Measurements from ENCODE around the gene AP1M1. TPM values are rescaled to one million over a fixed set of nuclear protein-coding genes. Genes with fewer than 3 reads are reported as not detected.
"Not testable (repeated sequence)": the region's sequence is repeated elsewhere in the genome, so short reads cannot be mapped to it uniquely, and the experiment has no call there.

AP1M1 gene
- polyA plus RNA-seq, 3 donors from 2014 or later = 128 to 178 (median 173) TPM

GRCh38 chr19:16280306-16280705 lies 82.6 kb downstream of the AP1M1 start:
- Mint-ChIP-seq H3K4me1 (peaks cover 8 to 9% of the 10 kb centered on the region in 2 donors), H3K27me3 (ENCODE audit: low read depth in 3 of 3) (peaks cover 3 to 4% (median 4%) of the 10 kb centered on the region in 3 donors), H3K27ac (peak overlapping the region in 1 of 6 donors; percentile 77), H3K4me3 (no peak overlapping the region), H3K36me3 (no peaks in the 10 kb centered on the region), H3K9me3 (peaks cover 0 to 2% (median 0%) of the 10 kb centered on the region in 6 donors)
- DNase-seq = no peak

GRCh38 chr19:16281743-16282142 lies 84.0 kb downstream of the AP1M1 start:
- H3K4me1 Mint-ChIP-seq = peaks cover 8 to 9% of the 10 kb centered on the region in 2 donors

DNA sequence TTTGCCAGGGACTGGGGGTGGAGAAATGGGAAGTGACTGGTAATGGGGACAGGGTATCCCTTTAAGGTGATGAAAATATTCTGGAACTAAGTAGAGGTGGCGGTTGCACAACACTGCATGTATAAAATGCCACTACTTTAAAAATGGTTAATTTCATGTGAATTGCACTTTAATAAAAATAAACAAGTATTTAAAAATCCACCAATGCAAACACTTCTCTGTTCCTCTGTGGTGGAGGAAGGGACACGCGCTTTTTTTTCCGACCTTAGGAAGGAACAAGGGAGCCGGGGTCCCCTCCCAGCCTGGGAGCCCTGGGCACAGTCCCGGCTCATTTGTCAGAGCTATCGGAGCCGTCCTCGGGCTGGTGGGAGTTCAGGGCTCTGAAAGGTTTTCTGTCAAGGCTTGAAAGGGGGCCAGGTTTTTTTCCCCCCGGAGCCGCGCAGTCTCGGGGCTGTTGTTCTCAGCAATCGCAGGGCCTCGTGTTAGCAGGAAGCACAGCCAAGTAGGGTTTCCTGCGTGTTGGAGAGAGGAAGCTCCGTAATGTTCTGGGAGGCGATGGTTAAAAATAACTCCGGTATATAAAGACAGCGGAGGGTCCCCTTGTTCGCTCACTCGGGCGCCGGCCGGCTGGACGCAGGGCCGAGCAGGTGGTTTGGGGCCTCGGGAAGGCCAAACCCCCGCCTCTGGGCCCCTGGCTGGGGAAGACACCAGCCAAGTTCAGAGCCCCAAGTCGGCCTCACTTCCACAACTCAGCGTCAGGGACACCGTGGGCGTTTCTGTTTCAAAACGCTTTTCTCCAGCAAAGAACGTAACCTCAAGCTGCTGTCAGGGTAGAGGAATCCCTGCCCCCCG lies 85.7 kb downstream of the AP1M1 start:
- Mint-ChIP-seq H3K36me3 (no peaks in the 10 kb centered on the region), H3K4me3 (peak overlapping the region in 3 of 5 donors; percentile 10 to 39 (median 33)), H3K27ac (peak overlapping the region in 2 of 6 donors; percentile 43 to 45), H3K4me1 (peaks cover 8 to 9% of the 10 kb centered on the region in 2 donors), H3K27me3 (ENCODE audit: low read depth in 3 of 3) (peaks cover 2 to 8% (median 7%) of the 10 kb centered on the region in 3 donors), H3K9me3 (peaks cover 0 to 2% (median 0%) of the 10 kb centered on the region in 6 donors)
- no peak for DNase-seq

More at GRCh38 chr19:16281743-16282142, 84.0 kb downstream of the AP1M1 start:
- Mint-ChIP-seq H3K27me3 (ENCODE audit: low read depth in 3 of 3) (peaks cover 0 to 6% (median 5%) of the 10 kb centered on the region in 3 donors), H3K36me3 (no peaks in the 10 kb centered on the region), H3K9me3 (peaks cover 0 to 2% (median 0%) of the 10 kb centered on the region in 6 donors), H3K27ac (no peak overlapping the region), H3K4me3 (no peak overlapping the region)
- DNase-seq = no peak

- DNase-seq = no peak
- Mint-ChIP-seq H3K27me3 (ENCODE audit: low read depth in 3 of 3) (peaks cover 2 to 8% (median 8%) of the 10 kb centered on the region in 3 donors), H3K9me3 (peaks cover 0 to 5% (median 0%) of the 10 kb centered on the region in 6 donors), H3K4me1 (peaks cover 8 to 9% of the 10 kb centered on the region in 2 donors), H3K4me3 (no peak overlapping the region), H3K27ac (no peak overlapping the region), H3K36me3 (no peaks in the 10 kb centered on the region)
Observed at GRCh38 chr19:16284505-16284904, 86.8 kb downstream of the AP1M1 start.

- H3K27ac Mint-ChIP-seq; DNase-seq; H3K4me3 Mint-ChIP-seq; H3K9me3 Mint-ChIP-seq; H3K27me3 Mint-ChIP-seq (ENCODE audit: low read depth in 3 of 3); H3K36me3 Mint-ChIP-seq; H3K4me1 Mint-ChIP-seq: not testable (repeated sequence)
Observed at GRCh38 chr19:16285079-16285478, 87.4 kb downstream of the AP1M1 start.

DNA sequence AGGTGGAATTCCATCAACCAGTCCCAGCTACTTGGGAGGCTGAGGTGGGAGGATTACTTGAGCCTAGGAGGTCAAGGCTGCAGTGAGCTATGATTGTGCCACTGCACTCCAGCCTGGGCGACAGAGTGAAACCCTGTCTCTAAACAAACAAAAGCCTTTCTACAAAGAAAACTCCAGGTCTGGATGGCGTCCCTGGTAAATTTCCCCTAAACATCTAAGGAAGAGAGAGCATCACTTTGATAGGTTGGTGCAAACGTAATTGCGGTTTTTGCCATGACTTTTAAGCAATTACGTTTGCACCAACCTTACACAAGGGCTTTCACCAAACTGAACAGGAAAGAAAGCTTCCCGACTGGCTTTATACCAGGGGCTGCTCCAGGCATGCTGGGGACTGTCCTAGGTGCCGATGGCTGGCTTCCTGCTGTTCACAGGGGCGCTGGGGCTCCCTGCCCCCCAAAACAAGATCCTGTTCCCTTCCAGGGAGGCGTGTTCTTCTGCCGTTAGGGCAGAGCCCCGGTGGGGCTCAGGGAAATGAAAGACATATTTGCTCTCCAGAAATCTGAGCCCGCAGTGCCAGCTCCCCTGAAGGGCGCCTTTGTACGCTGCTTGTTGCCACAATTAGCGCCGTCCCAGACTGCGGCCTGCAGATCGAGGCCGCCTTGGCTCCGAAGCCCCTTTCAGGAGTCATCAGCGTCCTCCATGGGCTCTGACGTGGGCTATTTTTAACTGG lies 88.2 kb downstream of the AP1M1 start:
- H3K27me3 Mint-ChIP-seq (ENCODE audit: low read depth in 3 of 3) = peaks cover 2 to 12% (median 6%) of the 10 kb centered on the region in 3 donors
- H3K36me3 Mint-ChIP-seq = no peaks in the 10 kb centered on the region
- no peak for DNase-seq
- H3K4me3 Mint-ChIP-seq = no peak overlapping the region
- peaks cover 8 to 9% of the 10 kb centered on the region in 2 donors for H3K4me1 Mint-ChIP-seq
- H3K27ac Mint-ChIP-seq = no peak overlapping the region
- H3K9me3 Mint-ChIP-seq = peaks cover 0 to 5% (median 0%) of the 10 kb centered on the region in 6 donors

DNA sequence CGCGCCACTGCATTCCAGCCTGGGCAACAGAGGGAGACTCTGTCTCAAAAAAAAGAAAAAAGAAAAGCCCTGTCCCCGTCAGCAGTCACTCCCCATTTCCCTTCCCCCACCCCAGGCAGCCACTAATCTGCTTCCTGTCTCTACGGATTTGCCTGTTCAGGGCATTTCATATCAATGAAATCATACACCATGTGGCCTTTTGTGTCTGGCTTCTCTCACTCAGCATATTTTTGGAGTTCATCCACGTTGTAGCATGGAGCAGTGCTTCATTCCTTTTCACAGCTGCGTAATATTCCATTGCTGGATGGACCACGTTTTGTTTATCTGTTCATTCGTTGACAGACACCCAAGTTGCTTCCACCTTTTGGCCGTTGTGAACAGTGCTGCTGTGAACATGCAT lies 90.8 kb downstream of the AP1M1 start:
- Mint-ChIP-seq H3K27ac (no peak overlapping the region), H3K27me3 (ENCODE audit: low read depth in 3 of 3) (peaks cover 2 to 8% (median 6%) of the 10 kb centered on the region in 3 donors), H3K4me1 (peaks cover under 1 to 4% of the 10 kb centered on the region in 2 donors), H3K4me3 (no peak overlapping the region), H3K9me3 (peaks cover 0 to 5% (median 0%) of the 10 kb centered on the region in 6 donors), H3K36me3 (no peaks in the 10 kb centered on the region)
- no peak for DNase-seq

DNA sequence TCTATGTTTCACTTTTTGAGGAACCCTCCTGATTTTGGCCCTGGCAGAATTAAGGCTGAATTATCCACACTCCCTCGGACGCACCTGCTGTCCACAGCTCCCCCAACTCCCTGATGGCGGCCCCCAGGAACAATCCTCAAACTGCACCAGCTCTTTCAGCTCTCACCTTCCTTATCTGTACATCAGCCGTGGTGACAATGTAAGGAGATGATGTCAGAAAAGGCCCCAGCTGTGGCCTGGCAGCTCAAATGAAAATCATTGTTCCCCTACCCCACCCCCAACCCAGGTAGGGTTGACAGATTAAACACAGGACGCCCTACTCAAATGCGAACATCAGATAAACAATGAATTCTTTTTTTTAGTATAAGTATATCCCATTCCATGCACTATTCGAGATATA lies 91.9 kb downstream of the AP1M1 start:
- Mint-ChIP-seq H3K27ac (no peak overlapping the region), H3K9me3 (peaks cover 0 to 4% (median 0%) of the 10 kb centered on the region in 6 donors), H3K36me3 (no peaks in the 10 kb centered on the region), H3K27me3 (ENCODE audit: low read depth in 3 of 3) (peaks cover 2 to 8% (median 6%) of the 10 kb centered on the region in 3 donors), H3K4me1 (no peaks in the 10 kb centered on the region), H3K4me3 (no peak overlapping the region)
- no peak for DNase-seq

DNA sequence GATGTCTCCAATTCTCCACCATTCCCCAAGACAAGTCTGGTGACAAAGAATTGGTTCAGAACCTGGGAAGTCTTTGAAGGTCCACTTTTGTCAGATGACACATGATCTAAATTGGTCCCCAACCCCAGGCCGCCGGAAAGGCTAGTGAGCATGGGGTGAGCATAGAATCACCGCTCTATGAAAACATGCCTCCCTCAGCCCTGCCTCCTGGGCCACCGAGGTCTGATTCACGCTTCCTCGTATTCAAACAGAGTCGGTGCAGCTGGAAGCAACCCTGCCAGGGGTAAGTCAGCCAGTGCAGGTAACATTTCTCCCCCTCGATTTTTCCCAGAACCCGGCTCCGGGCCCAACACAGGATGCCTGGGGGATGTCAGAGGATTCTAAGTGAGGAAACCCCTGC lies 93.0 kb downstream of the AP1M1 start:
- DNase-seq = no peak
- Mint-ChIP-seq H3K4me3 (no peak overlapping the region), H3K9me3 (peaks cover 0 to 3% (median 0%) of the 10 kb centered on the region in 6 donors), H3K36me3 (no peaks in the 10 kb centered on the region), H3K4me1 (no peaks in the 10 kb centered on the region), H3K27ac (no peak overlapping the region), H3K27me3 (ENCODE audit: low read depth in 3 of 3) (peaks cover 2 to 8% (median 6%) of the 10 kb centered on the region in 3 donors)

DNA sequence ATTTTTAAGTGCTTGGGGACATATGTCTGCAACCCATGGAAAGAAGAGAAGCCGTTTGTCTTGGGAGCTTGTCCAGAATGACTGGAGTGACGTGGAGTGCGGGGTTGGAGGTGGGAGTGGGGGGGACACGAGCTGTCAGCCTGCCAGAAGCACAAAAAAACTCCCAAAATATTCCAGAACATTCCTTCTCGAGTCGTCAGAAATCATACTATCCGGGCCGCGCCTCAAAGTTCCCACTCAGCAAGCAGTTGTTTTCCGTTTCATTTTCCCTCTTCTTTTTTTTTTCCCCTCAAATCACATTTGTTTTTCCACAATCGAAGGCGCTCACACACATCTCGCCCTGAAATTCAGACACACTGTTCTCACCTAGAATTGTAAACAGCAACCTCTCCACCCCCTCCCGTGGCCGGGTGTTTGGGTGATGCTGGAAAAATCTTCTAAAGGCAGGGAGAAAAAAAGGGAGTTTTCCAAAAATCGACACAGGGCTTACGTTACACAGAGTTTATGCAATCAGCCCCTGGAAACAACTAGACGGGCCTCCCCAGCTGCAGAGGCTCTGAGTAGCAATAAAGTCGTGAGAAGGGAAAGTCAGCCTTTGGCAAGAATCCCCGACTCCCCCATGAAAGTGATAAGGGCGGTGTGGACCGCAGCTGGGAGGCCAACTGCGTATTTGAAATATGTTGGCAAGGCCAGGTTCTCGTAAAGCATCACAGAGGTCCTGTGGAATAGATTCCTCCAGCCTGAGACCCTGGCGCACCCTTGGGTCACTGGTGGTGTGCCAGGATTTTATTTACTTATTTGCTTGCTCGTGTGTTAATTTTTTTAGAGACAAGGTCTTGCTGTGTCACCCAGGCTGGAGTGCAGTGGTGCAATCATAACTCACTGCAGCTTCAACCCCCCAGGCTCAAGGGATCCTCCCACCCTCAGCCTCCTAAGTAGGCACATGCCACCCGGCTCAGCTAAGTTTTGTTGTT lies 95.7 kb downstream of the AP1M1 start:
- H3K4me1 Mint-ChIP-seq = peaks cover 0 to 6% of the 10 kb centered on the region in 2 donors
- H3K36me3 Mint-ChIP-seq = no peaks in the 10 kb centered on the region
- DNase-seq = no peak
- H3K27ac Mint-ChIP-seq = no peak overlapping the region
- H3K27me3 Mint-ChIP-seq (ENCODE audit: low read depth in 3 of 3) = peaks cover 0 to 4% (median 0%) of the 10 kb centered on the region in 3 donors
- H3K4me3 Mint-ChIP-seq = no peak overlapping the region
- peaks cover 0 to 3% (median 0%) of the 10 kb centered on the region in 6 donors for H3K9me3 Mint-ChIP-seq

- H3K4me3 Mint-ChIP-seq = no peak overlapping the region
- peaks cover 0 to 5% (median 0%) of the 10 kb centered on the region in 3 donors for H3K27me3 Mint-ChIP-seq (ENCODE audit: low read depth in 3 of 3)
- H3K9me3 Mint-ChIP-seq = no peaks in the 10 kb centered on the region
- peaks cover 0 to 6% of the 10 kb centered on the region in 2 donors for H3K4me1 Mint-ChIP-seq
- H3K36me3 Mint-ChIP-seq = no peaks in the 10 kb centered on the region
- H3K27ac Mint-ChIP-seq = no peak overlapping the region
- no peak for DNase-seq
Observed at GRCh38 chr19:16295057-16295456, 97.3 kb downstream of the AP1M1 start.
